VCaP (cell line): ENCODE results near the gene STEAP3.

Source experiments
- H3K27ac ChIP-seq: fragments of 450-650 bp; 2 replicates; pipeline ENCODE4 v1.5.1; 2017
- TF ChIP-seq, protein P1 (sequence below): fragments of 450-650 bp; conservative IDR thresholded peaks from 2 replicates; pipeline ENCODE4 v1.5.1; 2017; ENCODE audit warnings: mild to moderate bottlenecking, moderate library complexity

STEAP3 gene

DNA sequence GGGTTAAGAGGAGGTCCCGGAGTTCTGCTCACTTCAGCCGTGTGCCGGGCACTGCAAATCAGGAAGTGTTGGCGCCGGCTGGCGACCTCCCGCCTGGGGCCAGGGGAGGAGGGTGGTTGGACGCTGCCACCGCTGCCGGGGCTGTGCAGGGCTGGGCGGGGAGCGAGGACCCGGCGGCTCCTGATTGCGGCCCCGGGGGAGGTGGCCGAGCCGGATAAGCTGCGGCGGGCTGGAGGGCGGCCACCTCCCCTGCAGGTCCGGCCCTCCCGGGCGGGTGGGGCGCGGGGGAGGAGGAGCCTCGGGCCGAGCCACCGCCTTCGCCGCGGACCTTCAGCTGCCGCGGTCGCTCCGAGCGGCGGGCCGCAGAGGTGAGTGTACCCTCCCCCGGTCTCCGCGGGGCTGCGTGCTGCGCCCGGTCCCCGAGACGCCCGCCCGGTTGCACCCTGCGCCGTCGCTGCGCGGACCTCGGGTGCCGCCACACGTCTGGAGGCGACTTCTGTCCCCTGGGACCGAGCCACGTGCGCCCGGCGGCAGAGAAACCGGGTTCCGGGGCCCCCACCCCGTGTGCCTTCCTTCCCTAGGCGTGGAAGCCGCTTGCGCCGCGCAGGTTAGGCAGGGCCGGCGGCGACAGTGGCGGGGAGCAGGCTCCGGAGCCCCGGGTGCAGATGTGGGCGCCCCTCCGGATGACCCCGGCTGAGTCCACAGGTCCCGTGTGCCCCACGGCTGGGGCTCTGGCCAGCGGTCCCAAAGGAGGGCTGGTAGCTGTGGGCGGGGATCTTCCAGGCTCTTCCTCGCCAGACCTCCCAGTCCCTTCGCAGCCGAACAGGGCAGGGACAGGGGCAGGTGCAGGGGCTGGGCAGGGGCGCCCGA is at the start of gene STEAP3:
TSS of gene STEAP3 (plus strand) at position 314 of the 870 bp plus-strand sequence. CDS start 7,179 bp downstream, outside the sequence.
- TF ChIP-seq, protein P1, sequence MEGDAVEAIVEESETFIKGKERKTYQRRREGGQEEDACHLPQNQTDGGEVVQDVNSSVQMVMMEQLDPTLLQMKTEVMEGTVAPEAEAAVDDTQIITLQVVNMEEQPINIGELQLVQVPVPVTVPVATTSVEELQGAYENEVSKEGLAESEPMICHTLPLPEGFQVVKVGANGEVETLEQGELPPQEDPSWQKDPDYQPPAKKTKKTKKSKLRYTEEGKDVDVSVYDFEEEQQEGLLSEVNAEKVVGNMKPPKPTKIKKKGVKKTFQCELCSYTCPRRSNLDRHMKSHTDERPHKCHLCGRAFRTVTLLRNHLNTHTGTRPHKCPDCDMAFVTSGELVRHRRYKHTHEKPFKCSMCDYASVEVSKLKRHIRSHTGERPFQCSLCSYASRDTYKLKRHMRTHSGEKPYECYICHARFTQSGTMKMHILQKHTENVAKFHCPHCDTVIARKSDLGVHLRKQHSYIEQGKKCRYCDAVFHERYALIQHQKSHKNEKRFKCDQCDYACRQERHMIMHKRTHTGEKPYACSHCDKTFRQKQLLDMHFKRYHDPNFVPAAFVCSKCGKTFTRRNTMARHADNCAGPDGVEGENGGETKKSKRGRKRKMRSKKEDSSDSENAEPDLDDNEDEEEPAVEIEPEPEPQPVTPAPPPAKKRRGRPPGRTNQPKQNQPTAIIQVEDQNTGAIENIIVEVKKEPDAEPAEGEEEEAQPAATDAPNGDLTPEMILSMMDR: no peak
- peak within 1 kb of the TSS; percentile 73; the same call in 1 of the 2 replicates for H3K27ac ChIP-seq

- H3K27ac ChIP-seq: no peak overlapping the region
- TF ChIP-seq, protein P1: peak; percentile 83
Observed at GRCh38 chr2:119174216-119174992, 49.2 kb upstream of the STEAP3 start.

- TF ChIP-seq, protein P1: no peak
- H3K27ac ChIP-seq: no peak overlapping the region
Observed at GRCh38 chr2:119174993-119175347, 48.7 kb upstream of the STEAP3 start.

DNA sequence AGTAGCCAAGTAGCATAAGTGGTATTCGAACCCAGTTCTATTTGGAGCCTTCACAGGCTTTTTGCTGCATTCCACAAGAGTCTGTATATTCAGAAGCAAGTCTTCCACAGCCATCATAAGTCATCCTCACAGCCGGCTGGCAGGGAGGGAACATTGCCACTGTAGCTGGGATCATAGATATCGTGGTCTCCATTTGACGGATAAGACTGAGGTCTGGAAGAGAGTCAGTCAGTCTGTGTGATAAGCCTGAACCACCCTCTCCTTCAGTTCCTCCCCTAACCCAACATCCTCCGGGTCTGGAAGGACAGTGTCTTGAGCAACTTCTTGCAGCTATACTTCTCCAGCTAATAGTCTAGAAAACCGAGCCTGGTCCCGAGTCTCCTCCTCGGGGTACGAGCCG is 48.1 kb upstream of the STEAP3 start:
- TF ChIP-seq, protein P1: no peak
- no peak overlapping the region for H3K27ac ChIP-seq

GRCh38 chr2:119177171-119177837 is 46.3 kb upstream of the STEAP3 start:
- TF ChIP-seq, protein P1: no peak
- H3K27ac ChIP-seq: no peak overlapping the region

DNA sequence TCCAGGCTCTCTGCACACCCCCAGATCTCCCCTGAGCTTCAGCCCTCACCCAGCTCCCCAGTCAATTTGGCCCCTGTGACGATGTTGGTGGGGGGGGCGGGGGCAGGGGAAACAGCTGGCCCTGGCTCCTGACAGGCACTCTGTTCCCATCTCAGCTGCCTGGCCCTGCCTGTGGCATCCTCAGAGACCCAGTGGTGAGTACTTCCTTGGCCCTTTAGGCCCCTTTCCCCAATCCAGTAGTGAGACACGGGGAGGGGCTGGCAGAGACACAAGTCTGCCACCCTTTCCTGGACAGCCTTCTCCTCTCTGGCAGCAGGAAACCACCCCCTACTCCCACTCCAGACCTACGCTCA is 45.8 kb upstream of the STEAP3 start:
- TF ChIP-seq, protein P1: no peak
- no peak overlapping the region for H3K27ac ChIP-seq

GRCh38 chr2:119178776-119179175 is 44.9 kb upstream of the STEAP3 start:
- no peak overlapping the region for H3K27ac ChIP-seq
- TF ChIP-seq, protein P1: no peak
